ENCODE measurements around the gene MS4A4E. TPM values are rescaled to one million over a fixed set of nuclear protein-coding genes. Genes with fewer than 3 reads are reported as not detected.

The MS4A4E gene
- total RNA-seq, 4 donors from 2014 or later: 0.60 to 5.1 (median 0.98) TPM; not detected in 1

DNA sequence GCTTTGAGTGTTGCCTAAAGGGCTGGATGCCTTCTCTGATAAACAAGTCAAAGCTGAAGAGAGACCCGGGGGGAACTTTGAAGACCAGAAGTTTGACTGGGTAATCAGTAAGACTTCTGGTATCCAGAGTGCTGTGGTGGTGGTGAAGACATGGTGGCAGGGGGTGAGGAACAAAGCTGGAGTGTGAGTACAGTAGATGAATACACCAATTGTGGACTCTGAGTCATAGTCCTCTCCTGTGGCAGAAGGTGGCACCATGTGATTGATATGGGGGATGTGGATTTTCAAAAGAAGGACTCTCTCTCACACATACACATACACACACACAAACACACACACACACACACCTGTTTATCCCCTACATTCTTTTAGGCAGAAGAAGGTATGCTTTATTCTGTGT lies 72.4 kb downstream of the MS4A4E start:
- Histone ChIP-seq H3K27ac (no peak overlapping the region), H3K4me3 (no peak overlapping the region), H3K36me3 (no peaks in the 10 kb centered on the region), H3K9me3 (no peaks in the 10 kb centered on the region), H3K4me1 (no peaks in the 10 kb centered on the region), H3K27me3 (no peaks in the 10 kb centered on the region)
- no peak for DNase-seq (ENCODE audit: low spot score in 2 of 2)
- TF ChIP-seq EP300 (IDR thresholded peaks at IDR 0.05) (no peak), POLR2A (IDR thresholded peaks at IDR 0.05) (no peak), POLR2AphosphoS5 (IDR thresholded peaks at IDR 0.05) (no peak)
- TF ChIP-seq, protein P1, sequence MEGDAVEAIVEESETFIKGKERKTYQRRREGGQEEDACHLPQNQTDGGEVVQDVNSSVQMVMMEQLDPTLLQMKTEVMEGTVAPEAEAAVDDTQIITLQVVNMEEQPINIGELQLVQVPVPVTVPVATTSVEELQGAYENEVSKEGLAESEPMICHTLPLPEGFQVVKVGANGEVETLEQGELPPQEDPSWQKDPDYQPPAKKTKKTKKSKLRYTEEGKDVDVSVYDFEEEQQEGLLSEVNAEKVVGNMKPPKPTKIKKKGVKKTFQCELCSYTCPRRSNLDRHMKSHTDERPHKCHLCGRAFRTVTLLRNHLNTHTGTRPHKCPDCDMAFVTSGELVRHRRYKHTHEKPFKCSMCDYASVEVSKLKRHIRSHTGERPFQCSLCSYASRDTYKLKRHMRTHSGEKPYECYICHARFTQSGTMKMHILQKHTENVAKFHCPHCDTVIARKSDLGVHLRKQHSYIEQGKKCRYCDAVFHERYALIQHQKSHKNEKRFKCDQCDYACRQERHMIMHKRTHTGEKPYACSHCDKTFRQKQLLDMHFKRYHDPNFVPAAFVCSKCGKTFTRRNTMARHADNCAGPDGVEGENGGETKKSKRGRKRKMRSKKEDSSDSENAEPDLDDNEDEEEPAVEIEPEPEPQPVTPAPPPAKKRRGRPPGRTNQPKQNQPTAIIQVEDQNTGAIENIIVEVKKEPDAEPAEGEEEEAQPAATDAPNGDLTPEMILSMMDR (IDR thresholded peaks at IDR 0.05): no peak
- WGBS: 91% methylated on average over 1 of the region's 1 CpG

DNA sequence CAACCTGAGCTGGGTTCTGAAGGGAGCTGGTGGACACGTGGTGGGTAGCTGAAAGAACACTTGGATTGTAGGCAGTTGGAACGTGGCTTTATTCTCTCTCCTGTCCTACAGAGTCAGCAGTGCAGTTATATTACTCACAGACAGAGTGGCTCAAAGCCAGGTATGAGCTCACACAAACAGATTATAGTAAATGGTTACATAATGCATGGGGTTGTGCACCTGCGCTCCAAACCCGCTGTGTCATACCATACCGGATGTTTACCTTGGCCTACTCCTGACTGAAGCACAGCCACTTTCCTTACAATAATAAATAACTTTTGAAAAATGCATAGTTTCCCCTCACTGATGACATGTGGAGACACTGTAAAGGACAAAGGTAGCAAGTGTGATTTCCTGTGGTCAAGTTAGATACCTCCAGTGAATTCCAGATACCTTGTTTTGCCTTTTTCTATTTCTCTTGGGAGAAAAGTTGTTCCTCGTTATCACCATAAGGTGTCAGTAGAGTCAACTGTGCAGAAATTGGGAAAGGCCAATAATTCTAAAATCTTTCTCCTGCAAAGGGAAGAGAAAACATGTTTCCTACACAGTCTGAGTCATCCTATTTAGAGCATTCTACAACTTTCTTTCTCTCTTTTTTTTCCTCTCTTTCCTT lies 73.5 kb downstream of the MS4A4E start:
- no peak for TF ChIP-seq POLR2A (IDR thresholded peaks at IDR 0.05)
- TF ChIP-seq, protein P1 (IDR thresholded peaks at IDR 0.05): peak in 1 of 2 donors; percentile 21
- DNase-seq (ENCODE audit: low spot score in 2 of 2): no peak
- 72% methylated on average over 6 of the region's 6 CpGs for WGBS
- Histone ChIP-seq H3K4me3 (no peak overlapping the region), H3K36me3 (no peaks in the 10 kb centered on the region), H3K4me1 (no peaks in the 10 kb centered on the region), H3K27ac (no peak overlapping the region), H3K9me3 (no peaks in the 10 kb centered on the region), H3K27me3 (no peaks in the 10 kb centered on the region)

DNA sequence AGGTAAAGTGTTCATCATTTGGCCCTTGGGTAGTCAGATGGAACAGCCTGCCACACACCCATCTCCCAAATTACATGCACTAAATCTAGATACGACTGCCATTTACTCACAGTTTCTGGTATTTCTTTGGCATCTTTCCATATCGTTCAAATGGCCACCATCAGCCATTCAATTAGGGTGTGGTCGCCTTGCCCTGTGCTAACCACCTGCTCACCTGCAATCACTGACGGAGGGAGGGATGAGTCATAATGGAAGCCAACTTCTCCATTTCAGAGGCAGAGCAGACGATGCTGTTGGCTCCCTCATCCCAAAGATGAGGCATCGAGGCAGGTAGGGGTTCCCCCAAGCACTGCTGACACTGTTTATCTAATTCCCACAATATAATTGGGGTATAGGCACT lies 74.6 kb downstream of the MS4A4E start:
- 90% methylated on average over 6 of the region's 6 CpGs for WGBS

DNA sequence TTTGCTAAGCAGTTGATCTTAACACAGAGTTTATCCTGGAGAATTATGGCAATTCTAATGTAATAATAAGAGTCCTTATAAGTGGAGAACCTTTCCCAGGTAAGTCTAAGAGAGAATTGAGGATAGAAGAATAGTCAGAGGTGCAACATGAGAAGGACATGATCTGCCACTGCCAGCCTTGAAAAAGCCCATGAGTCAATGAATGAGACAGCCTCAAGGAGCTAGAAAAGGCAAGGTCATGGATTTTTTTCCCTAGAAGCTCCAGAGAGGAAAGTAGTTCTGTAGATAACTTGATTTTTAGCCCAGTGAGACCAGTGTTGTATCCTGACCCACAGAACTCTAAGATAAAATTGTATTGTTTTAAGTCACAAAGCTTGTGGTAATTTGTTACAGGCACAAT lies 77.0 kb downstream of the MS4A4E start:
- Histone ChIP-seq H3K9me3 (no peaks in the 10 kb centered on the region), H3K27me3 (no peaks in the 10 kb centered on the region), H3K27ac (no peak overlapping the region), H3K4me1 (no peaks in the 10 kb centered on the region), H3K36me3 (no peaks in the 10 kb centered on the region), H3K4me3 (no peak overlapping the region)
- no peak for DNase-seq (ENCODE audit: low spot score in 2 of 2)
- no peak for TF ChIP-seq EP300 (IDR thresholded peaks at IDR 0.05)
- TF ChIP-seq POLR2A (IDR thresholded peaks at IDR 0.05): no peak
- TF ChIP-seq, protein P1 (IDR thresholded peaks at IDR 0.05): no peak
- TF ChIP-seq POLR2AphosphoS5 (IDR thresholded peaks at IDR 0.05): no peak

More for the DNA sequence above, 74.6 kb downstream of the MS4A4E start:
- Histone ChIP-seq H3K27me3 (no peaks in the 10 kb centered on the region), H3K27ac (no peak overlapping the region), H3K4me1 (no peaks in the 10 kb centered on the region), H3K36me3 (no peaks in the 10 kb centered on the region), H3K9me3 (no peaks in the 10 kb centered on the region), H3K4me3 (no peak overlapping the region)
- no peak for DNase-seq (ENCODE audit: low spot score in 2 of 2)
- TF ChIP-seq, protein P1 (IDR thresholded peaks at IDR 0.05): no peak
- TF ChIP-seq EP300 (IDR thresholded peaks at IDR 0.05): no peak
- no peak for TF ChIP-seq POLR2AphosphoS5 (IDR thresholded peaks at IDR 0.05)
- no peak for TF ChIP-seq POLR2A (IDR thresholded peaks at IDR 0.05)

DNA sequence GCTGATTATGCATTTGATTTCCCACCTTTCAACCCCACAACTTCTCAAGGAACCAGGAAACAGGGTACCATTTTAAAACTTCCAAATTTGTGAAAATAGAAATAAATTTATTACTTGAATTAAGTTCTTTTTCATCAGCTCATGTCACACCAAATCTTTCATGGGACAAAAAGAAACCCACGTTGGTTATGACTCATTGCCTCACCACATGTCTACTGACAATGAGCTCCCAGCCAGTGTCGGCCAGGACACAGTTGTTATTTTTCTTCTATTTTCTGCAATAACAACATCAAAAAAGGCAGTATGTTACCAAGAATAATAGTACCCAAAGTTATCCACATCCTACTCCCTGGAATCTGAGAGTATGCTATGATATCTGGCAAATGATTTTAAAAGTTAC lies 77.4 kb downstream of the MS4A4E start:
- no peaks in the 10 kb centered on the region for H3K9me3 ChIP-seq
- H3K4me1 ChIP-seq: no peaks in the 10 kb centered on the region
- WGBS: 51% methylated on average over 2 of the region's 2 CpGs
- no peak for DNase-seq (ENCODE audit: low spot score in 2 of 2)
- H3K27me3 ChIP-seq: no peaks in the 10 kb centered on the region
- no peak overlapping the region for H3K27ac ChIP-seq
- no peaks in the 10 kb centered on the region for H3K36me3 ChIP-seq
- no peak overlapping the region for H3K4me3 ChIP-seq
- TF ChIP-seq, protein P1 (IDR thresholded peaks at IDR 0.05): no peak
- TF ChIP-seq POLR2AphosphoS5 (IDR thresholded peaks at IDR 0.05) (no peak), EP300 (IDR thresholded peaks at IDR 0.05) (no peak), POLR2A (IDR thresholded peaks at IDR 0.05) (no peak)

All from suprapubic skin (tissue), 4 donors.